GM19193 (cell line): ENCODE results near the gene NSUN7.

Experiments
- POLR2A ChIP-seq: IDR thresholded peaks from 4 replicates; pipeline ENCODE4 v1.6.1; 2011; ENCODE audit not compliant: insufficient read depth, insufficient read length; ENCODE audit errors: extremely low read depth

NSUN7 gene

DNA sequence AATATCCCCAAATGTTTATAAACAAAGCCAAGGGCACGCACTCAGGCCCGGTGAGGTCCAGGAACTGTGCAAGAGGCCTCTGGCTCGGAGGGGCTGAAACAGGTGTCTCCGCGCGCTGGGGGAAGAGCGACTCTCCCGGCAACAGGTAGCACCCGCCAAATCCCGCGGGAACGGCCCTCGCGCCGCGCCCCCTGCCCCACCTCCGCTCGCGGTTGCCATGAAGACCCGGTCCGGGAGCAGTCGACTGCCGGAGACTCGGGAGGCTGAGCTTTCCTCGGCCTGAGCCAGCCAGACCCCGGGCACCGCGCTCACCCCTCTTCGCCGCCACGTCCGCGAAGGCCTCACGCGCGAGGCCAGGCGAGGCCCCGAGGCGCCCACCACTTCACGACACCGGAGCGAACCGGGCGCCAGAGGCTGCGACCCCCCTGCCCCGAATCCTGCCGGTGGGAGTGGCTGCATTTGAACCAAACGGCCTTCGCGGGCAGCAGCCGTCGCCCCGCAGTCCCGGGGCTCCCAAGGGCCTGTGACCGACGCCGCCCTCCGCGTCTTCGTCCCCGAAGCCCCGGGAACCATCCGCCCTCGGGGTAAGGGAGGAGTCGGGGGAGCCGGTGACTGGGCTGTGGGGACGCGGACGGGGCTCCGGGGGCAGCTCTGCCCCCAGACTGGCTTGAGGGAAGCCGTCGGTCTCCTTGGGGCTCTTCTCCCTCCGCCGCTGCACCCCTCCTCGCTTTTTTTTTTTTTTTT is at the start of gene NSUN7:
NSUN7 (plus strand) TSS at position 239 of the 744 bp plus-strand sequence. CDS start 739 bp downstream, outside the sequence.
- TF ChIP-seq POLR2A: no peak

GRCh38 chr4:40702137-40702799 is 47.5 kb upstream of the NSUN7 start:
- TF ChIP-seq POLR2A: no peak

DNA sequence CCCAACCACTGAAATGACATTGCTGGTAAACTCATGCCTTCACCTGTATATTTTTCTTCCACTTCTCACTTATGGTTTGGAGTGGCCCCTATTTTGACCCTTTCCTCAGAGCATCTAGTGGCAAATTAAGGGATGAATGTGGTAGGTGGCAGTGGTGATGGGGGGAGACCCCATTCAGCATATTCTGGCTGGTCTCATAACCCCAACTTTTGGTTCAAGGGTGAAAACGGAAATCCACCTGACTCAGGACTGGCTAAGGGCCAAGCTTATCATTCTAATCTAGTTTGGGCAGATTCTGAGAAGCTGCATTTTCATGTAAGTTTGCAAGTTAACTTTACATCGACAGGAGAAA is 47.0 kb upstream of the NSUN7 start:
- TF ChIP-seq POLR2A: no peak

- no peak for TF ChIP-seq POLR2A
Observed at GRCh38 chr4:40704073-40704472, 45.7 kb upstream of the NSUN7 start.

GRCh38 chr4:40710484-40711254 is 39.1 kb upstream of the NSUN7 start:
- TF ChIP-seq POLR2A: no peak

GRCh38 chr4:40713798-40714197 is 36.0 kb upstream of the NSUN7 start:
- no peak for TF ChIP-seq POLR2A

DNA sequence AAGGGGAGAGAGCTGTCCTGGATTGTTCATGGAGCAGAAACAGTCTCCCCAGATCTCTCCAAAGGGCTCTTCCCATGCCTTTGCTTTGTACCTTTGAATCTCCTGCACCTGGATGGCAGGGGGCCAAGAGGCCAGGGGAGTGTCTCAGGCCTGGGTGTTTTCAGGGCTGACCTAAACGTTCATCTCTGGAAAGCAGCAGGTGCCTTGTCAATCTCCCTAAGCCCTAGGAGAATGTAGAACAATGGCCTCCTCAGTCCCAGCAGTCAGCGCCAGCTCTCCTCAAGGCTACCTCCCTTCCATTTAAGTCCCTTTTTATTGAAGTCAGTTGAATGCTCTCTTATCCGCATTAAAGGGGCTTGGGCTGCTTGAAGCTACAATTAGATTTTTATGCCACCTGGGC is 31.2 kb upstream of the NSUN7 start:
- no peak for TF ChIP-seq POLR2A

GRCh38 chr4:40719008-40719623 is 30.6 kb upstream of the NSUN7 start:
- TF ChIP-seq POLR2A: no peak

DNA sequence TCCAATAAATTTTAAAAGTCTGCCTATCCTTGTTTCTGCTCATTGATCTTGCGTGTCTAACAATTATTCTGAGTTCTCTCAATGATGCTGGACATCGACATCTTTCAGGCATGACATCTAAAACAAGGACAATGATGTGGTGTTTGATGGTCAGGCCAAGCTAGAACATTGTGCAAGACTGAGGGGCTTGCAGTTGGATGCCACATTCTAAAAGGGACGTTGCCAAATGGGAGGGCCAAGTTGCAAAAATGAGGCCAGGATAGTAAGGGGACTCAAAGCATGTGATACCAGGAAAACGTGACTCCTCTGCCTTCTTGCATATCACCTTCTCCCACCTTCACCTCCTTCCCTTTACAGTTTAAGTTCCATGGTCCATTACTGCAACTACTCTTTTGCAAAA is 29.4 kb upstream of the NSUN7 start:
- TF ChIP-seq POLR2A: no peak

DNA sequence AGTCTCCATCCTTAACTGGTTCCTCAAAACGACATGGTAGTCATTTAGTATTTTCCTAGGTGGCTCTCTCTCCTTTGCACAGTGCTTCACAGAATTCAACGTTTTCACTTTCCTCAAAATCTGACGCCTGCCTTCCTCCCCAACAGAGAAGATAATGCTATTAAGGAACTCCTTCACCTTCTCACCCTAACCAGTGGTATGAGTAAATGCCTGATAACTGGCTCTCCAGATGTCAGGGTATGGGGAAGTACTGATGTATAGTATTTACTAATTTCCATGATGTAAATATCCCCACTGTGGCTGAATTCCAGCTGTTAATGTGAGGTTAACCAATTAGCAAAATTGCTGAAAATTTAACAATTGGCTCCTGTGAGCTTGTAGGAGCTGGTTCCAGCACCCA is 28.8 kb upstream of the NSUN7 start:
- TF ChIP-seq POLR2A: no peak

DNA sequence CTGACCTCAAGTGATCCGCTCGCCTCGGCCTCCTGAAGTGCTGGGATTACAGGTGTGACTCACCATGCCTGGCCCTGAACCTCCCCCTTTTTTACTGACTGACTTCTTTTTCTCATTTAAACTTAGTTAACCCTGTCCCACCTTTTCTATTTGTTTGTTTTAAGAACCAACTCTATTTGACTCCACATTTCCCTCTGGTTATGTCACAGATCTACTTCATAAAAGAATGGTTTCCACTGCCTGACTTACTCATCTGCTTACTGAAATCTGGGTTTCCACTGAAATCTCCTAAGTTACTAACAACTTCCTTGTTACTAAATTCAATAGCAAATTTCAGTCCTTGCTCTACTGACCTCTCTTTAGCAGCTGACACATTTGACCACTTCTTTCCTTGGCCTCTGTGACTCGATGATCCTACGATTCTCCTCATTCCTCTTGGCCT is 28.0 kb upstream of the NSUN7 start:
- no peak for TF ChIP-seq POLR2A

GRCh38 chr4:40722576-40723161 is 27.1 kb upstream of the NSUN7 start:
- no peak for TF ChIP-seq POLR2A

GRCh38 chr4:40723728-40724127 is 26.0 kb upstream of the NSUN7 start:
- TF ChIP-seq POLR2A: no peak

DNA sequence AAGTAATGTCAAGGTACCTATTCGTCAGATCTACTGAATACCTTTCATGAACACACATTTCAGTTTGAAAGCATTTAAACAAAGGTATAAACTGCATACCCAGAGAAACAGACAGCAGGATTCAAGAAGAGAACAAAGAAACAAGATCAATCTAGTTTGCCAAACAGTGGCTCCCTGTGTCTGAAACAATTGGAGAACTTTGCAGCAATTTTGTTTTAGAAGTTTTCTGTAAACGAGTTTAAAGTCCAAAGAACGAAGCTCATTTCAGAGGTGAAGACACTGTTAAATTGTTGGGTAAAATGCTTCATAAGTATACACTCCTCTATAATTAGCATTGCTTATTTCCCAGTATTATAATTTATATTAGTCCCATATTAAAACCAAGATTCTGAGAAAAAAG is 21.4 kb upstream of the NSUN7 start:
- TF ChIP-seq POLR2A: no peak

GRCh38 chr4:40729555-40729954 is 20.2 kb upstream of the NSUN7 start:
- no peak for TF ChIP-seq POLR2A
